Esophagus (tissue), 2 donors: Measurements from ENCODE around the gene GTF2IRD1. TPM values are rescaled to one million over a fixed set of nuclear protein-coding genes. Genes with fewer than 3 reads are reported as not detected.
"Not testable (repeated sequence)": the region's sequence is repeated elsewhere in the genome, so short reads cannot be mapped to it uniquely, and the experiment has no call there.

Experiments used
- H3K27ac ChIP-seq, 2 donors: one replicate each; pipeline ENCODE4 v1.5.1; 2013; ENCODE audit warnings: low read depth in 2 of 2, mild to moderate bottlenecking in 2 of 2, inconsistent platforms in 1 of 2, low read length in 1 of 2, moderate library complexity in 1 of 2
- H3K27me3 ChIP-seq, 2 donors: one replicate each; pipeline ENCODE4 v1.6.1; 2013; ENCODE audit warnings: low read length in 2 of 2, control low read depth in 1 of 2, mild to moderate bottlenecking in 1 of 2; ENCODE audit not compliant: insufficient read depth in 2 of 2, control insufficient read depth in 1 of 2
- H3K36me3 ChIP-seq, 2 donors: one replicate each; pipeline ENCODE4 v1.6.1; 2013; ENCODE audit warnings: low read length in 1 of 2; ENCODE audit not compliant: control insufficient read depth in 2 of 2, insufficient read depth in 2 of 2
- H3K4me1 ChIP-seq, 2 donors: one replicate each; pipeline ENCODE4 v1.6.1; 2013; ENCODE audit warnings: low read length in 1 of 2; ENCODE audit not compliant: control insufficient read depth in 2 of 2, insufficient read depth in 2 of 2
- H3K4me3 ChIP-seq, 2 donors: one replicate each; pipeline ENCODE4 v1.5.1; 2013; ENCODE audit warnings: low read length in 2 of 2, mild to moderate bottlenecking in 2 of 2, low read depth in 1 of 2, moderate library complexity in 1 of 2
- H3K9me3 ChIP-seq, 2 donors: one replicate each; pipeline ENCODE4 v1.6.1; 2013; ENCODE audit warnings: mild to moderate bottlenecking in 2 of 2, low read depth in 1 of 2, low read length in 1 of 2, moderate library complexity in 1 of 2; ENCODE audit not compliant: control insufficient read depth in 2 of 2, insufficient read depth in 1 of 2
- WGBS, 2 donors: extraction: QIAGEN DNeasy Blood & Tissue Kit; methylation state at CpG; one replicate each; pipeline ENCODE4 v1.1.7; 2013; 5-methylcytosine and 5-hydroxymethylcytosine counted together
- polyA plus RNA-seq, 2 donors: library from polyadenylated mRNA; stranded (reverse); fragments of 200-250 nt; gene quantifications; one replicate each; pipeline ENCODE4 v1.2.3, GENCODE V29; 2013
- donor health status: healthy with polysubstance abuse.
- donor health status: Bipolar disorder and iron deficiency.

Gene GTF2IRD1
- polyA plus RNA-seq, 2 donors = 30.4 to 43.4 TPM

DNA sequence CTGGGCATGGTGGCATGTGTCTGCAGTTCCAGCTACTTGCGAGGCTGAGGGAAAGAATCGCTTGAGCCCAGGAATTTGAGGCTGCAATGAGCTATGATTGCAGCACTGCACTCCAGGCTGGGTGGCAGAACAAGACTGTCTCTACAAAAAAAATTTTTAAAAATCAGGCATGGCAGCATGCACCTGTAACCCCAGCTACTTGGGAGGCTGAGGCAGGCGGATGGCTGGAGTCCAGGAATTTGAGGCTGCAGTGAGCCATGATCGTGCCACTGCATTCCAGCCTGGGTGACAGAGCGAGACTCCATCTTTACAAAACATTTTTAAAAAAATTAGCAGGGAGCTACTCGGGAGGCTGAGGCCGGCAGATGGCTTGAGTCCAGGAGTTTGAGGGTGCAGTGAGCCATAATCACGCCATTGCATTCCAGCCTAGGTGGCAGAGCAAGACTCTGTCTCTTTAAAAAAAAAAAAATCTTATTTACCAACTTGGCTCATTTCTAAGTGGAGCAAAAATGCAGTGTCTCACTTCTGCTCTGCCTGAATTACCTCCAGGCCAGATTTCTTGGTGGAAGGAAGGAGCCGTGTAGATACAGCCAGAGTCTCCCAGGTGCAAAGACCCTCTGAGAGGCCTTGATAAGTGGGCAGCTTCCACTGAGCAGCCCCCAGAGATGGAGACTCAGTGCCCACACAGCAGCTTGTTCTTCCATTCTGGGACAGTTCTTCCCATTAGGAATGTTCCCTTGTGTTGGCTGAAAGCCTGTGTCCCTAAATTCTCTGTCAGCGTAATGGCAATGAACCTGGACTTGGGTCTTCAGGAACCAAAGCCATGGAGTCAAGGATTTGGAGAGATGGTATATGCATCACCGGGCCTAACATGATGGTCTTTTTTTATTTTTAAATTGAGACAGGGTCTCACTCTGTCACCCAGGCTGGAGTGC lies 30.0 kb downstream of the GTF2IRD1 start:
- Histone ChIP-seq H3K9me3 (no peaks in the 10 kb centered on the region), H3K36me3 (no peaks in the 10 kb centered on the region), H3K4me3 (no peak overlapping the region), H3K27me3 (no peaks in the 10 kb centered on the region), H3K27ac (peak overlapping the region; percentile 36 to 85), H3K4me1 (peaks cover 6 to 13% of the 10 kb centered on the region in 2 donors)
- 51% methylated on average over 11 of the region's 11 CpGs for WGBS, 2 donors

DNA sequence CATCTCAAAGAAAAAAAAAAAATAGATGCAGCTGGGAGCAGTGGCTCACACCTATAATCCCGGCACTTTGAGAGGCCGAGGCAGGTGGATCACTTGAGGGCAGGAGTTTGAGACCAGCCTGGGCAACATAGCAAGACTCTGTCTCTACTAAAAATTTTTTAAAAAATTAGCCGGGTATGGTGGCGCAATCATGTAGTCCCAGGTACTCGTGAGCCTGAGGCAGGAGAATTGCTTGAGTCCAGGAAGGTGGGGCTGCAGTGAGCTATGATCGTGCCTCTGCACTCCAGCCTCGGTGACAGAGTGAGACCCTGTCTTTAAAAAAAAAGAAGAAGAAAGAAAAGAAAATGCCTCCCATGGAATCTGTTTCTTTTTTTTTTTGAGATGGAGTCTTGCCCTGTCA lies 31.9 kb downstream of the GTF2IRD1 start:
- 85 to 90% methylated on average over 7 of the region's 7 CpGs for WGBS, 2 donors
- Histone ChIP-seq H3K4me3 (no peak overlapping the region), H3K27me3 (no peaks in the 10 kb centered on the region), H3K9me3 (no peaks in the 10 kb centered on the region), H3K36me3 (no peaks in the 10 kb centered on the region), H3K4me1 (peaks cover 0 to 3% of the 10 kb centered on the region in 2 donors), H3K27ac (no peak overlapping the region)

DNA sequence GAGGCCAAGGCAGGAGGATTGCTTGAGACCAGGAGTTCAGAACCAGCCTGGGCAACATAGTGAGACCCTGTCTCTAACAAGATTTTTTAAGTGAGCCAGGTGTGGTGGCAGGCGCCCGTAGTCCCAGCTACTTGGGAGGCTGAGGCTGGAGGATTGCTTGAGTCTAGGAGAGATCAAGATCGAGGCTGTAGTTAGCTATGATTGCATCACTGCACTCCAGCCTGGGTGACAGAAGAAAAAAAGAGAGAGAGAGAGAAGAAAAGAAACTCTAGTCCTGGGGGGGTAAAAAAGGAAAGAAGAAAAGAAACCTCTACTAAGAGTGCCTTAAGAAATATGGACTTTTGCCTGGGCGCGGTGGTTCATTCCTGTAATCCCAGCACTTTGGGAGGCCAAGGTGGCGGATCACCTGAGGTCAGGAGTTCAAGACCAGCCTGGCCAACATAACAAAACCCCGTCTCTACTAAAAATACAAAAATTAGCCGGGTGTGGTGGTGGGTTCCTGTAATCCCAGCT lies 34.9 kb downstream of the GTF2IRD1 start:
- 84 to 90% methylated on average over 8 of the region's 8 CpGs for WGBS, 2 donors

DNA sequence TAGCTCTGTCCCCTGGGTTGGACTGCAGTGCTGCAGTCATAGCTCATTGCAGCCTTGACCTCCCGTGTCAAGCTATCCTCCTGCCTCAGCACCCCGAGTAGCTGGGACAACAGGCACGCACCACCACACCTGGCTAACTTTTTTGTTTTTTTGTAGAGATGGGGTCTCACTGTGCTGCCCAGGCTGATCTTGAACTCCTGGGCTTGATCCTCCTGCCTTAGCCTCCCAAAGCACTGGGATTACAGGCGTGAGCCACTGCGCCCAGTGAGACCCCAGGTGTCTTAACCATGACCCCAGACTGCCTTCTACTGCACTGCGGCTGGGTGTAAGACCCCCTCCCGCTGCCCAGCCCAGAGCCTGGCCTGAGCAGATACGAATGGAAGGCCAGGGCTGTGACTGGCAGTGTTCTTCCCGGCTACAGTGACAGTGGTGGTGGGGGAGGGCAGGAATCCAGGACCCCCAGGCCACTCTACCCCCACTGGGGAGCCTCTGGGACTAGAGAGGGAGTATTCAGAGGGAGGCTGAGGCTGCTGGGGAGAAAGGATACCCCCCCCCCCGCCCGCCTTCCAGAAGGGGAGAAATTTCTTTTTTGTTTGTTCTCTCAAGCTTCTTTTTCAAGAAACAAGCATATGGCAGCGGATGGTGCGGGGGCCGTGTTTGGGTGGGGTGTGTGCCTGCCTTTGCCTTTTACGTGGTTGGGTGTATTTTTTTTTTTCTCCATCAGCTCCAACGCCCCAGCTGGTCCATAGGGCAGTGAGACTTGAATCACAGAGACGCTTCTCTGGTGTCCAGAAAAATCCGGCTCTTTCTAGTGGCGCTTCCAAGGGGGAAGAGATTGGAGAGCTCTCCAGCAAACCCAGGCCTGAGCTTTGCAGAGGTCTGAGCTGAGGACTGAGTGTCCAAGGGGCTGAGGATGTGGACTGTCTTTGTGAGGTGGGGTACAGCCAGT lies 36.6 kb downstream of the GTF2IRD1 start:
- 82 to 89% methylated on average over 19 of the region's 19 CpGs for WGBS, 2 donors
- Histone ChIP-seq H3K36me3 (peaks cover 0 to 3% of the 10 kb centered on the region in 2 donors), H3K4me1 (peaks cover 0 to 2% of the 10 kb centered on the region in 2 donors), H3K9me3 (no peaks in the 10 kb centered on the region), H3K4me3 (no peak overlapping the region), H3K27me3 (no peaks in the 10 kb centered on the region), H3K27ac (no peak overlapping the region)

More for the DNA sequence above, 34.9 kb downstream of the GTF2IRD1 start:
- H3K4me1 ChIP-seq, H3K27ac ChIP-seq, H3K27me3 ChIP-seq, H3K36me3 ChIP-seq, H3K4me3 ChIP-seq, H3K9me3 ChIP-seq: not testable (repeated sequence)

DNA sequence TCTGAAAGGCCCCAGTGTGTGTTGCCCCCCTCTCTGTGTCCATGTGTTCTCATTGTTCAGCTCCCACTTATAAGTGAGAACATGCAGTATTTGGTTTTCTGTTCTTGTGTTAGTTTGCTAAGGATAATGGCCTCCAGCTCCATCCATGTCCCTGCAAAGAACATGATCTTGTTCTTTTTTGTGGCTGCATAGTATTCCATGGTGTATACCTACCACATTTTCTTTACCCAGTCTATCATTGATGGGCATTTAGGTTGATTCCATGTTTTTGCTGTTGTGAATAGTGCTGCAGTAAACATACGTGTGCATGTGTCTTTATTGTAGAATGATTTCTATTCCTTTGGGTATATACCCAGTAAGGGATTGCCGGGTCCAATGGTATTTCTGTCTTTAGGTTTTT lies 37.8 kb downstream of the GTF2IRD1 start:
- H3K27ac ChIP-seq, H3K4me3 ChIP-seq, H3K27me3 ChIP-seq, H3K9me3 ChIP-seq, H3K4me1 ChIP-seq: not testable (repeated sequence)
- peaks cover 0 to 11% of the 10 kb centered on the region in 2 donors for H3K36me3 ChIP-seq
- 96 to 100% methylated on average over 2 of the region's 2 CpGs for WGBS, 2 donors

DNA sequence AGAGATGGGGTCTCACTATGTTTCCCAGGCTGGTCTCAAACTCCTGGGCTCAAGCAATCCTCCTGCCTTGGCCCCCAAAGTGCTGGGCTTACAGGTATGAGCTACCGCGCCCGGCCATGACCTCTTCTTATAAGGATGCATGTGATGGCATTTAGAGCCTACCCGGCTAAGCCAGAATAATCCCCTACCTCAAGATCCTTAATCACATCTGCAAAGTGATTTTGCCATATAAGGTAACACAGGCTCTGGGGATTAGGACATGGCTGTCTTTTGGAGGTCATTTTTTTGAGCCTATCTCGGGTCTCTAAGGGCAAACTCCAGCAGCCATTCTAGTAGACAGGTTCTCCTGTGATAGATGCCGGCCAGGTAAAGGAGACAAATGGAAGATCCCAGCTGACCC lies 39.6 kb downstream of the GTF2IRD1 start:
- H3K27me3 ChIP-seq = no peaks in the 10 kb centered on the region
- H3K27ac ChIP-seq = no peak overlapping the region
- no peaks in the 10 kb centered on the region for H3K9me3 ChIP-seq
- 91 to 92% methylated on average over 6 of the region's 6 CpGs for WGBS, 2 donors
- peaks cover 2 to 8% of the 10 kb centered on the region in 2 donors for H3K4me1 ChIP-seq
- H3K4me3 ChIP-seq = no peak overlapping the region
- peaks cover 0 to 11% of the 10 kb centered on the region in 2 donors for H3K36me3 ChIP-seq

DNA sequence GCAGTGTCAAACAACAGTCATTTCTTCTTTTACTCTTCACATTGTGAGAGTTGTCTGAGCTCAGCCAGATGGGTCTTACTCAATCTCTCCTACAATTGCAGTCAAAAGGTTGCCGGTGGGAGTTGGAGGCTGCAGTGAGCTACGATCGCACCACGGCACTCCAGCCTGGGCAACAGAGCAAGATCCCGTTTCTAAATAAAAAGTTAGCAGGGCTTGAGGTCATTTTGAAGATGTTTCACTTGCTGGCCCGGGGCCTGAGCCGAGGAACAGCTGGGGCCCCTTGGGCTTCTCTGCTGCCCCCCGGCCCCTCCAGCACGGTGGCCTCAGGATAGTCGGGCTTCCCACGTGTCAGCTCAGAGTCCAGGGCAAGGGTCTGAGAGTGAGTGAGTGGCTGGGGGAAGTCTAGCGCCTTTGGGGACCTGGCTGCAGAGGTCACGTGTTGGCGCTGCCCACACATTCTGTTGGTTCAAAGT lies 40.4 kb downstream of the GTF2IRD1 start:
- Histone ChIP-seq H3K4me3 (no peak overlapping the region), H3K27me3 (no peaks in the 10 kb centered on the region), H3K36me3 (peaks cover 0 to 13% of the 10 kb centered on the region in 2 donors), H3K4me1 (peaks cover 2 to 10% of the 10 kb centered on the region in 2 donors), H3K27ac (no peak overlapping the region), H3K9me3 (no peaks in the 10 kb centered on the region)
- 85 to 89% methylated on average over 14 of the region's 14 CpGs for WGBS, 2 donors

DNA sequence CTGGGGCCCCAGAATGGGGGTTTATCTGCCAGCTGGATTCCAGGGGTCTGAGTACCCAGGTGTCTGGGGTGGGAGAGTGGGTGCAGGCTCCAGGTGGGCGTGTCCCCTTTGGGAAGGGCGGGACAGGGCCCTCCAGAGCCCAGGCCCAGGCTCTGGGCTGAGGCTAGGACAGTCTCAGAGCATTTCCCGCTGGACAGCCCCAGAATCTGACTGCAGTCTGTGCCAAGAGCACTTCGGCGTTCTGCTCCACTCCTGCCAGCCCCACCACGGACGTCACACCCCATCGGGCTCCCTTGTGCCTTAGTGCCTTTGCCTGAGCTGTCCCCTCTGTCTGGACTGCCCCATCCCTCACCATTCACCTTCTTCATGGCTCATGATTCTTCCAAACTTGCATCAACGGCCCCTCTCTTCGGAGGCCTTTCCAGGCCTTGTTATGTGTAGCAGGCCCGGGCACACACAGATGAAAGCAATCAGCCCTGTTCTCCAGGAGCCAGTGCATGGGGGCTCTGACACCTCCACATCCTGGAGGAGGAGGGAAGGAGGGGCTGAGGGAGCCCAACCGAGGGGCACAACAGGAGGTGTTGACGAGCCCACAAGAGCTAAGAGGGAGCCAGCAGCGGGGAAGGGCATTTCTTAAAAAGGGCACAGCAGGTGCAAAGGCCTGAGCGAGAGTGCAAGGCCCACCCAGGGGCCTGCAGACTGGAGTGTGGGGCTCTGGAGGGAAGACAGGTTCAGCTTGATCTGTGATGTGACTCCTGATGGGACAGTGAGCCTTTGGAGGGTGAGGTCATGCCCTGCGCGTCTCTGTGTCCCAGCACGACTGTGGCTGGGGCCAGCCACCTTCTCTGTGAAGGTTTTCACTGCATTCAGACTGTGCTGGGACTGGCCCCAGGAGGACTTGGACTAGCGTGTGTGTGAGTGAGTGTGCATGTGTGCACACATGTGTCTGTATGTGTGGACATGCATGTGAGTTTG lies 41.7 kb downstream of the GTF2IRD1 start:
- 77 to 80% methylated on average over 19 of the region's 19 CpGs for WGBS, 2 donors
- no peak overlapping the region for H3K27ac ChIP-seq

More for the DNA sequence above, 41.7 kb downstream of the GTF2IRD1 start:
- H3K9me3 ChIP-seq = no peaks in the 10 kb centered on the region
- H3K4me1 ChIP-seq = peaks cover 4 to 11% of the 10 kb centered on the region in 2 donors
- no peaks in the 10 kb centered on the region for H3K27me3 ChIP-seq
- H3K36me3 ChIP-seq = peaks cover 0 to 13% of the 10 kb centered on the region in 2 donors
- no peak overlapping the region for H3K4me3 ChIP-seq
